DMS153 treated with DMSO at 0.1 percent for 48 hours (cell line): ENCODE data around the gene LUZP2.

Experiments used
- DNase-seq: peaks from one replicate; lab custom pipeline; 2025; ENCODE audit not compliant: unreplicated experiment; lab: John Stamatoyannopoulos, UW

LUZP2 gene

GRCh38 chr11:24708616-24709015, 211.8 kb downstream of the LUZP2 start:
- DNase-seq = no peak

GRCh38 chr11:24709928-24710565, 213.2 kb downstream of the LUZP2 start:
- DNase-seq = no peak

- no peak for DNase-seq
These were observed 217.7 kb downstream of the LUZP2 start for GRCh38 chr11:24714601-24715000.

GRCh38 chr11:24716403-24716802, 219.6 kb downstream of the LUZP2 start:
- no peak for DNase-seq

GRCh38 chr11:24723231-24723630, 226.4 kb downstream of the LUZP2 start:
- DNase-seq = no peak

- DNase-seq = no peak
These were observed 234.7 kb downstream of the LUZP2 start for GRCh38 chr11:24731554-24731953.

- DNase-seq = no peak
These were observed 237.9 kb downstream of the LUZP2 start for GRCh38 chr11:24734742-24735237.

- DNase-seq = no peak
These were observed 242.1 kb downstream of the LUZP2 start for GRCh38 chr11:24738972-24739371.

- no peak for DNase-seq
These were observed 242.8 kb downstream of the LUZP2 start for GRCh38 chr11:24739637-24740036.

GRCh38 chr11:24747275-24748251, 250.7 kb downstream of the LUZP2 start:
- DNase-seq = no peak

GRCh38 chr11:24748261-24748660, 251.4 kb downstream of the LUZP2 start:
- DNase-seq = no peak

- DNase-seq = no peak
These were observed 257.6 kb downstream of the LUZP2 start for GRCh38 chr11:24754406-24754805.

- DNase-seq = no peak
These were observed 258.5 kb downstream of the LUZP2 start for GRCh38 chr11:24755260-24755839.

- no peak for DNase-seq
These were observed 262.9 kb downstream of the LUZP2 start for GRCh38 chr11:24759742-24760141.

GRCh38 chr11:24760681-24761080, 263.8 kb downstream of the LUZP2 start:
- DNase-seq = no peak

GRCh38 chr11:24762076-24762475, 265.2 kb downstream of the LUZP2 start:
- no peak for DNase-seq

GRCh38 chr11:24767411-24767810, 270.6 kb downstream of the LUZP2 start:
- no peak for DNase-seq

- no peak for DNase-seq
These were observed 276.5 kb downstream of the LUZP2 start for GRCh38 chr11:24773322-24773721.

GRCh38 chr11:24779791-24780190, 282.9 kb downstream of the LUZP2 start:
- DNase-seq = no peak

- no peak for DNase-seq
These were observed 284.4 kb downstream of the LUZP2 start for GRCh38 chr11:24781288-24781687.

GRCh38 chr11:24793479-24793878, 296.6 kb downstream of the LUZP2 start:
- DNase-seq = no peak

GRCh38 chr11:24794064-24794463, 297.2 kb downstream of the LUZP2 start:
- no peak for DNase-seq
